Omental fat pad (tissue), 4 donors: ENCODE measurements around the gene SWT1. TPM values are rescaled to one million over a fixed set of nuclear protein-coding genes. Genes with fewer than 3 reads are reported as not detected.
"Not testable (repeated sequence)": the region's sequence is repeated elsewhere in the genome, so short reads cannot be mapped to it uniquely, and the experiment has no call there.

ENCODE experiments used
- ATAC-seq: fragments of 150-250 bp; one replicate; pipeline ENCODE4 v1.9.1; 2016; ENCODE audit warnings: mild to moderate bottlenecking, moderate library complexity; ENCODE audit not compliant: low FRiP score
- DNase-seq: peaks from one replicate; pipeline ENCODE4 v3.0.0-alpha.2; 2019; ENCODE audit warnings: low spot score
- total RNA-seq, 4 donors: library from RNA; depleted of rRNA; stranded (reverse); fragments of >200 nt; gene quantifications; one replicate each; pipeline ENCODE4 v1.1.0, GENCODE V29; 2016
- TF ChIP-seq, protein P1 (sequence below), 3 donors: fragments of 450-650 bp; IDR thresholded peaks; one replicate each; pipeline ENCODE4 v1.5.1; 2016 to 2017; ENCODE audit warnings: antibody characterized with exemption in 3 of 3, mild to moderate bottlenecking in 3 of 3, moderate library complexity in 2 of 3

The SWT1 gene
- total RNA-seq, 4 donors from 2014 or later: 3.6 to 15.1 (median 7.3) TPM

DNA sequence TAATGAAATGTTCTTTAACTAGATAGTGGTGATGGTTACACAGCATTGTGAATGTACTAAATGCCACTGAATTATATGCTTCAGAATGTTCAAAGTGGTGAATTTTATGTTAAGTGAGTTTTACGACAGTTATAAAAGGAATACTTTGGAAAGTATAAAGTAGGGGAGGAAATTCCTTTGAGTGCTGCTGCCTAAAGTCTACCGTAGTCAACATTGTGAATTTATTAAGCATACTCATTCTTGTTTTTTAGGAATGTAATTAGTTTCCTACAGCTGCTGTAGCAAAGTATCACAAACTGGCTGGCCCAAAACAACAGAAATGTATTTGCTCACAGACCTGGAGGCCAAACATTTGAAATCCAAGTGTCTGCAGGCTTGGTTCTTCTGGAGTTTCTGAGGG lies 73.0 kb downstream of the SWT1 start:
- ATAC-seq (no peak), DNase-seq (no peak)
- TF ChIP-seq, protein P1, sequence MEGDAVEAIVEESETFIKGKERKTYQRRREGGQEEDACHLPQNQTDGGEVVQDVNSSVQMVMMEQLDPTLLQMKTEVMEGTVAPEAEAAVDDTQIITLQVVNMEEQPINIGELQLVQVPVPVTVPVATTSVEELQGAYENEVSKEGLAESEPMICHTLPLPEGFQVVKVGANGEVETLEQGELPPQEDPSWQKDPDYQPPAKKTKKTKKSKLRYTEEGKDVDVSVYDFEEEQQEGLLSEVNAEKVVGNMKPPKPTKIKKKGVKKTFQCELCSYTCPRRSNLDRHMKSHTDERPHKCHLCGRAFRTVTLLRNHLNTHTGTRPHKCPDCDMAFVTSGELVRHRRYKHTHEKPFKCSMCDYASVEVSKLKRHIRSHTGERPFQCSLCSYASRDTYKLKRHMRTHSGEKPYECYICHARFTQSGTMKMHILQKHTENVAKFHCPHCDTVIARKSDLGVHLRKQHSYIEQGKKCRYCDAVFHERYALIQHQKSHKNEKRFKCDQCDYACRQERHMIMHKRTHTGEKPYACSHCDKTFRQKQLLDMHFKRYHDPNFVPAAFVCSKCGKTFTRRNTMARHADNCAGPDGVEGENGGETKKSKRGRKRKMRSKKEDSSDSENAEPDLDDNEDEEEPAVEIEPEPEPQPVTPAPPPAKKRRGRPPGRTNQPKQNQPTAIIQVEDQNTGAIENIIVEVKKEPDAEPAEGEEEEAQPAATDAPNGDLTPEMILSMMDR (IDR thresholded peaks at IDR 0.05): no peak

DNA sequence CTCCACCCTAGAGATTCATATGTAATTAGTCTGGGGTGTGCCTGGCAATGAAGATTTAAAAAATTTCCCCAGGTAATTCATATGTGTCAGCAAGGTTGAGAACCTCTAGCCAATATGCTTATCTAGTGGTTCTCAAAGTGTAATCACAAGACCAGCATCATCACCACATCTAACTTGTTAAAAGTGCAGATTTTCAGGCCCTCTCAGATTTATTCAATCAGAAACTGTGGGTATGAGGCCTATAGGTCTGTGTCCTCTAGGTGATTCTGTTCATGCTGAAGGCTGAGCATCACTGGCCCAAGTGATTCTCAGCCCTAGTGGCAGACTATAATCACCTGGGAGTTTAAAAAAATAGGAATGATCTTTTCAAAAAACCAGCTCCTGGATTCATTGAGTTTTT lies 75.9 kb downstream of the SWT1 start:
- DNase-seq (no peak), ATAC-seq (no peak)
- TF ChIP-seq, protein P1 (IDR thresholded peaks at IDR 0.05): no peak

DNA sequence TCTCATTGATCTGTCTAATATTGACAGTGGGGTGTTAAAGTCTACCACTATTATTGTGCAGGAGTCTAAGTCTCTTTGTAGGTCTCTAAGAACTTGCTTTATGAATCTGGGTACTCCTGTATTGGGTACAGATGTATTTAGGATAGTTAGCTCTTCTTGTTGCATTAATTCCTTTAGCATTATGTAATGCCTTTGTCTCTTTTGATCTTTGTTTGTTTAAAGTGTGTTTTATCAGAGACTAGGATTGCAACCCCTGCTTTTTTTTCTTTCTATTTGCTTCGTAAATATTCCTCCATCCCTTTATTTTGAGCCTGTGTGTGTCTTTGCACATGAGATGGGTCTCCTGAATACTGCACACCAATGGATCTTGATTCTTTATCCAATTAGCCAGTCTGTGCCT lies 77.2 kb downstream of the SWT1 start:
- ATAC-seq, DNase-seq: not testable (repeated sequence)

DNA sequence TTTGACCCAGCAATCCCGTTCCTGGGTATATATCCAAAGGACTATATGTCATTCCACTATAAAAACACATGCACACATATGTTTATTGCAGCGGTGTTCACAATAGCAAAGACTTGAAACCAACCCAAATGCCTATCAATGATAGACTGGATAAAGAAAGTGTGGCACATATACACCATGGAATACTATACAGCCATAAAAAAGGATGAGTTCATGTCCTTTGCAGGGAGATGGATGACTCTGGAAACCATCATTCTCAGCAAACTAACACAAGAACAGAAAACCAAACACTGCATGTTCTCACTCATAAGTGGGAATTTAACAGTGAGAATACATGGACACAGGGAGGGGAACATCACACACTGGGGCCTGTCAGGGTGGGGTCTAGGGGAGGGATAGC lies 80.2 kb downstream of the SWT1 start:
- not testable (repeated sequence) for ATAC-seq, DNase-seq

- ATAC-seq (no peak), DNase-seq (no peak)
- TF ChIP-seq, protein P1 (IDR thresholded peaks at IDR 0.05): no peak
Measured at GRCh38 chr1:185237661-185238060, 80.7 kb downstream of the SWT1 start.

DNA sequence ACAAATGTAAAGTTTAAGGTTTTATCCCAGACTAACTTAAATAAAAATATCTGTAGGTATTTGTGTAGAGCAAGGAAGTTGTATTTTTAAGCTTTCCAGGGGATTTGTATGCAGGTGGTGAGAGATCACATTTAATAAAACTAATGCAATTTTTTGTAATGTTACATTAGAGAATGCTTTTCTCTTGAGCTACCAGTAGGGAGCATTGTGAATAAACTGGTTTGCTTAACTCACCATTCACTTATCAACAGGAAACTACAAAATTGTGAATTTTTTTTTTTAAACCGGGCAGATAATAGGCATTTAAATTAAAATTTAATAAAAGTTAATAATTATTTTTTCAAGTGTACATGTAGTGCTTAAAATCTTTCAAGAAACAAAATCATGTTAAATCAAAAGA lies 81.5 kb downstream of the SWT1 start:
- ATAC-seq (no peak), DNase-seq (no peak)
- TF ChIP-seq, protein P1 (IDR thresholded peaks at IDR 0.05): no peak

DNA sequence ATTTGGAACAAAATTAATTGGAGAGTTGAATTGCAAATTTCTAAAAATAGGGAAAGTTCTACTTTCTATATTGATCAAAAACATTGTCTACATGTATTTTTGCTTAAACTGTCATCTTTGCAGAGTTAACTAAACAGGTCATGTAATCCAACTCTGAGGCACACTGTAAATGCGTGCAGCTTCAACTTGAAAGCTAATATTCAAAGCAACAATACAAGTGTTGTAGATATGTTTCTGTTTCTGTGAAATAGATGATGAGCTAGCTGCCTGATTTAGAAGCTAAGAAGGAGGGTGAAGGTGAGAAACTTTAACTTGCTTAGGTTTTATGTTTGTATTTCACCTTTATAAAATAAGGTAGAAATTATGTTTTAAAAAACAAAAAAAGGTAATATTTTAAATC lies 82.9 kb downstream of the SWT1 start:
- no peak for DNase-seq
- no peak for ATAC-seq
- TF ChIP-seq, protein P1 (IDR thresholded peaks at IDR 0.05): no peak

GRCh38 chr1:185241127-185241526 lies 84.2 kb downstream of the SWT1 start:
- no peak for DNase-seq
- TF ChIP-seq, protein P1 (IDR thresholded peaks at IDR 0.05): no peak
- ATAC-seq: no peak
